Stimulated activated CD4-positive, alpha-beta T cell treated with anti-CD3 and anti-CD28 coated beads, Interleukin-4, amount 100 ng/mL, for 48 hours (primary cell): ENCODE results near the gene ABCC1.
"Not testable (repeated sequence)": the region's sequence is repeated elsewhere in the genome, so short reads cannot be mapped to it uniquely, and the experiment has no call there.

Source experiments
- DNase-seq, 2 donors: peaks; one replicate each; pipeline ENCODE4 v3.0.0-alpha.2; 2020; ENCODE audit warnings: low read depth in 2 of 2

The ABCC1 gene

GRCh38 chr16:15949210-15950160 is at the start of gene ABCC1:
Gene ABCC1, plus strand, starts transcription at chr16:15949616. Its CDS starts 136 bp downstream, at chr16:15949752.
- DNase-seq = peak; percentile 38 to 41

GRCh38 chr16:15900357-15900756 is 49.1 kb upstream of the ABCC1 start:
- DNase-seq = no peak

- no peak for DNase-seq
Observed at GRCh38 chr16:15900901-15901500, 48.4 kb upstream of the ABCC1 start.

- no peak for DNase-seq
Observed at GRCh38 chr16:15903960-15904359, 45.5 kb upstream of the ABCC1 start.

GRCh38 chr16:15906439-15906838 is 43.0 kb upstream of the ABCC1 start:
- no peak for DNase-seq

- DNase-seq = peak; percentile 24 to 32
Observed at GRCh38 chr16:15907863-15908478, 41.4 kb upstream of the ABCC1 start.

GRCh38 chr16:15911198-15911597 is 38.2 kb upstream of the ABCC1 start:
- no peak for DNase-seq

GRCh38 chr16:15913046-15913698 is 36.2 kb upstream of the ABCC1 start:
- no peak for DNase-seq

- no peak for DNase-seq
Observed at GRCh38 chr16:15915555-15916081, 33.8 kb upstream of the ABCC1 start.

- no peak for DNase-seq
Observed at GRCh38 chr16:15916323-15916722, 33.1 kb upstream of the ABCC1 start.

GRCh38 chr16:15918314-15918713 is 31.1 kb upstream of the ABCC1 start:
- DNase-seq = not testable (repeated sequence)

- no peak for DNase-seq
Observed at GRCh38 chr16:15919331-15919730, 30.1 kb upstream of the ABCC1 start.

- DNase-seq = no peak
Observed at GRCh38 chr16:15924996-15925395, 24.4 kb upstream of the ABCC1 start.

GRCh38 chr16:15925631-15926030 is 23.8 kb upstream of the ABCC1 start:
- DNase-seq = no peak

- DNase-seq = no peak
Observed at GRCh38 chr16:15928261-15929104, 20.9 kb upstream of the ABCC1 start.

GRCh38 chr16:15932939-15933338 is 16.5 kb upstream of the ABCC1 start:
- DNase-seq = no peak

- DNase-seq = no peak
Observed at GRCh38 chr16:15933781-15934180, 15.6 kb upstream of the ABCC1 start.

GRCh38 chr16:15934991-15935390 is 14.4 kb upstream of the ABCC1 start:
- no peak for DNase-seq

- not testable (repeated sequence) for DNase-seq
Observed at GRCh38 chr16:15936809-15937208, 12.6 kb upstream of the ABCC1 start.

- DNase-seq = no peak
Observed at GRCh38 chr16:15942931-15943690, 6.3 kb upstream of the ABCC1 start.
